Ecto neural progenitor cell (in vitro differentiated cells): ENCODE measurements around the gene NDNF.

Source experiments
- DNase-seq: peaks from one replicate; pipeline ENCODE4 v3.0.0-alpha.2; 2018; ENCODE audit warnings: low spot score

Gene NDNF

GRCh38 chr4:121070696-121071639, 1.4 kb downstream of the NDNF start:
- peak; percentile 80 for DNase-seq

GRCh38 chr4:121070274-121070673, 2.1 kb downstream of the NDNF start:
- DNase-seq = peak; percentile 54

DNA sequence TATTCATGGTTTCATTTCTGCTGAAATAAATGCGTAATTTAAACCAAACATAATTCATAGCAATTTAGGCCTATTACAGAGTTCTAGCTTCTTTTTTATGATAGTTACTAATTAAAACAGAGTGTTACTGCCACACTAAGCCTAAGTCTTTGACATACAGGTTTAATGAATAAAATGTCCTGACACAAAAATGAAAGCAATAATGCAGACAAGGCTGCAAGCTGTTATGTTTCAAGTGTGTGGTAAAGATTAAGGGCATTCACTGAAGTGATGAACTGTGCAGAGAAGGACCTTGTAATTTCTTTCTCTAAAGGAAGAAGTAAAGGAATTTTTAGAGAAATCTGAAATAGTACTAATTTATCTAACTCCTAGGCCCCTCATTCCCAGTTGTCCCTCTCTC, 2.9 kb downstream of the NDNF start:
- DNase-seq = no peak

GRCh38 chr4:121064482-121064881, 7.9 kb downstream of the NDNF start:
- no peak for DNase-seq

GRCh38 chr4:121062521-121062920, 9.8 kb downstream of the NDNF start:
- DNase-seq = no peak

GRCh38 chr4:121061861-121062260, 10.5 kb downstream of the NDNF start:
- DNase-seq = no peak

- no peak for DNase-seq
Measured at GRCh38 chr4:121061215-121061614, 11.1 kb downstream of the NDNF start.

- DNase-seq = peak; percentile 55
Measured at GRCh38 chr4:121057466-121057922, 14.8 kb downstream of the NDNF start.

DNA sequence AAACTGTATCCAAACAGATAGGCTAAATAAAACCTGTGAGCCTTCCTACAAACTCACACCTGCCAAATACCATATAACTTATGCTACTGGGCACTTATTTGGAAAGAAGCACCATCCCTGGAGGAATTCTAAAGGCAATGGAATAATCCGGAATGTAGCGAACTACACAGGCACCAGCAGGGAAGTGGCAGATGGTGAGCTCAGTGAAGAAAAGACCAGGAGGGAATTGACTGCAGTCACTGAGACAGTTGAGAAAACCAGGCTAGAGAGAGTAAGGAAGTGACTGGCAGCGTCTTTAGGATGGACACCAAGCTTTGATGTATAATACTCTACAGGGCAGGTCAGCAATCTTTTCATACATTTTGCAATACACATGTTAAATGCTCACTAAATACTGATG, 16.3 kb downstream of the NDNF start:
- no peak for DNase-seq

DNA sequence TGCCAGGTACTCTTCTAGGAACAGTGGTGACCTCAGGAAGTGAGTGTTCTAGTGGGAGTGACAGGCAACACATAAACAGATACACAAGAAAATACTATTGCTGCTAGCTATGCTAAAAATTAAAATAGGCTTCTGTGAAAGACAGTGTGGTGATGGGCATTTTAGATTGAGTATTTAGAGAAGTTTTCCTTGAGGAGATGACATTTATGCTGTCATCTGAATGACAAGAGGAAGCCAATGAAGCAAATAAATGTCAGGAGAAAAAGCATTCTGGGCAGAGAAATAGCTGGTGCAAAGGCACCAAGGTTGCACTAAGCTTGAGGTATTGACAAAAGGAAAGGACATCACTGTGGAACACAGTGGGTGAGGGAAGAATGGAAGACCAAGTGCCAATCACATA, 18.0 kb downstream of the NDNF start:
- DNase-seq = no peak

- no peak for DNase-seq
Measured at GRCh38 chr4:121053601-121054143, 18.7 kb downstream of the NDNF start.

- DNase-seq = no peak
Measured at GRCh38 chr4:121050300-121050699, 22.0 kb downstream of the NDNF start.

GRCh38 chr4:121049072-121049599, 23.2 kb downstream of the NDNF start:
- no peak for DNase-seq

DNA sequence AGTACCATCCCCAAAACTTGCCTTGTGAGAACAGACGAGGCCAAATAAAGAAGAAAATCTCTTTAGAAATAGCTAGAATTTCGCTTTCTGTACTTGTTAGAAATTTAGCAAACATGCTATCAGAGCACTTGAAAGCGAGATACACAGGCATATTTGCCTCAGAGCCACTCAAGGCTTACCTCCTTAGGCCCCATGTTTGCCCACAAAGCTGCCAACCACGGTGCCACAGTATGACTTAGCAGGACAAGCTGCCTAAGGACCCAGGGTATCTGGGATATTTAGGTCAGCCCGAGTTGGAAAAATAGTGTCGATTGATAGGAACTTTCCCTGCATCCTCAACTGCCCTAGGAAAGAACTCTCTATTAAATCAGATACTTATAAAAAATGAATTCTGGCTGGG, 24.2 kb downstream of the NDNF start:
- DNase-seq = no peak

- DNase-seq = no peak
Measured at GRCh38 chr4:121041307-121042090, 30.8 kb downstream of the NDNF start.

DNA sequence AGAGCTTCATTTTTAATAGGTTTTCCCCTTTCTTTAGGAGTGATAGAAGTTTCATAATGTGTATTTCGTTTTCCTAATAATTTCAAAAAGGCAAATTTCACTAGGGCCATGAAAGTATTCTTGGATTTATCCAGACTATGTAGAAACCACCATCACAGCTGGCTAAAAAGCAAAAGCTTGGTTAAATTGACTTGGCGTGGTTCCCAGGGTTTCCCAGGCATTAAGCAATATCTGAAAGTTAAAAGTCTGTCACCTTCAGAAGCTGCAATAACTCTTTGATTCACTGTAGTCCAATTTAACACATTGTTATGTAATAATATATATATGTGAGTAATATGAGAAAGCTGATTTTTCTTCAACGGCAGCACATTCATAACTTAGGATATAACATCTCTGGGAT, 38.3 kb downstream of the NDNF start:
- no peak for DNase-seq

DNA sequence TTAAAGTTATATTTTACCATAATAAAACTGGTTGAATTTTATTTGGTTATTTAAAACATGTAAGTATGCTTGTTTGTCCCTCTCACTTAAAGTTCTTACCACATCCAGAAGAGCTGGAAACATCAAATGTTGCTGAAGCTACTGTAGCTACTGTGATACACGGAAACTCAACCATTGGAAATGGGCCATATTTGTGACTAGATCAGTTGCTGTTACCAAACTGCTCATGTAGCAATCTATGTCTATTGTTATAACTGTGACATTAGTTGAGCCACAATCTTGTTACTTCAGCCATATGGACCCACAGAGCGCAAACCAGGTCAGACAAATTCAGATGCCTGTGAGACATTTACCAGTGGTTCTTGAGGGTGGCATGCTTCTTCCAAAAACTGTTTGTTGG, 41.6 kb downstream of the NDNF start:
- DNase-seq = no peak

- no peak for DNase-seq
Measured at GRCh38 chr4:121030131-121030530, 42.2 kb downstream of the NDNF start.

DNA sequence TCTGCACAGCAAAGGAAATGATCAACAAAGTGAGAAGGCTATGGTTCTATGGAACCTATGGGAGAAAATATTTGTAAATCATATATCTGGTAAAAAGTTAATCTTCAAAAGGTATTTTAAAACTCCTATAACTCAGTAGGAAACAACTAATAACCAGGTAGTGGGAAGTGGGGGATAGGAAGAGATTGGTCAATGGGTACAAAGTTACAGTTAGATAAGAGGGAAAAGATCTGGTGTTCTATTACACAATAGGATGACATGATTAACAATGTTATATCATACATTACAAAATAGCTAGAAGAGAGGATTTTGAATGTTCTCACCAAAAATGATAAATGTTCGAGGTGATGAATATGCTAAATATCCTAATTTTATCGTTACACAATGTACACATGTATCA, 46.3 kb downstream of the NDNF start:
- no peak for DNase-seq

- no peak for DNase-seq
Measured at GRCh38 chr4:121025540-121025939, 46.8 kb downstream of the NDNF start.

GRCh38 chr4:121018543-121018942, 53.8 kb downstream of the NDNF start:
- no peak for DNase-seq

DNA sequence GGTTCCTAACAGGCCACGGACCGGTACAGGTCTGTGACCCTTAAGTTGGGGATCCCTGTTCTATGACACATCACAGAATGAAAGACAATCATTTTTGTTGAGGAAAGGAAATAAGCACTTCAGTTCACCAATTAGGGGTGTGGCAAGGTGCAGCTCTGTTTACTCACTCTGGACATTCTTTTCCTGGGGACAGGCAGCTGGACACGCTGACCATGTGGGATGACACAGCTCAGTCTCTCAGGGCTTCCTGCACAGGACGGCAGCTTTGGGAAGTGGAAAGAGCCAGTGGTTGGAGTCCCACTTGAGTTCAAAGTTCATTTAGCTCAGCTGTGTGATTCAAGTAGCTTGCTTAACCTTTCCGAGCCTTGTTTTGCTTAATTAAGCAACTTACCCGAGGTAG, 55.7 kb downstream of the NDNF start:
- no peak for DNase-seq

DNA sequence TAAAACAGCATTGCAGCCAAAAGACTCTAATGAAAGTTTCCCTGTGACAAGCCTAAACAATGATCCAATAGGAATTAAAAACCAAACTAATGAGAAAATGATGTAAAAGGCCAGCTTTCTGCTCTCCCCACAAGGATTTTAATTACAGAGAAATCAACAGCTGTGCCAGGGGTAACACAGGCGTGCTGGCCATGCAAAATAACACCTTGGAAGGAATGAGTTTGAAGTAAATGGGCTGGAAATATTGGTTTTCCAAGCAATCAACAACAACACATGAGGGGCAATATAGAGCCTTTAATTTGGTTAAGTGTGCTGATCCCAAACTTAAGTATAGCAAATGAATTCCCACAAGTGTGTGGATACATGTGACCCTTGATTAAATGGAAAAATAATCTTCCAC, 56.9 kb downstream of the NDNF start:
- DNase-seq = no peak
